Neural crest cell (in vitro differentiated cells): ENCODE data around the gene BLOC1S5. TPM values are rescaled to one million over a fixed set of nuclear protein-coding genes. Genes with fewer than 3 reads are reported as not detected.

ENCODE experiments used
- DNase-seq: peaks from one replicate; pipeline ENCODE4 v3.0.0; 2021; ENCODE audit warnings: low read depth, mixed read lengths, low spot score
- H3K27ac Mint-ChIP-seq: one replicate; pipeline ENCODE4 v1.8.0; 2021; ENCODE audit warnings: mild to moderate bottlenecking, mixed read lengths; ENCODE audit not compliant: unreplicated experiment
- H3K27me3 Mint-ChIP-seq: 2 replicates; pipeline ENCODE4 v1.8.0; 2021; ENCODE audit warnings: low read depth, mild to moderate bottlenecking, mixed read lengths
- H3K36me3 Mint-ChIP-seq: 2 replicates; pipeline ENCODE4 v1.8.0; 2021; ENCODE audit warnings: low read depth, mild to moderate bottlenecking, mixed read lengths
- H3K4me1 Mint-ChIP-seq: 2 replicates; pipeline ENCODE4 v1.8.0; 2021; ENCODE audit warnings: mixed read lengths
- H3K4me3 Mint-ChIP-seq: one replicate; pipeline ENCODE4 v1.8.0; 2021; ENCODE audit warnings: mild to moderate bottlenecking, mixed read lengths
- H3K9me3 Mint-ChIP-seq: 2 replicates; pipeline ENCODE4 v1.8.0; 2021; ENCODE audit warnings: mixed read lengths
- total RNA-seq: library from RNA; stranded (reverse); gene quantifications from 2 replicates; pipeline ENCODE4 v1.2.1, GENCODE V29; 2021
- TF ChIP-seq, protein P1 (sequence below): fragments of 200-600 bp; sonication (generic); conservative IDR thresholded peaks from 2 replicates; pipeline ENCODE4 v1.5.0; 2021; ENCODE audit warnings: antibody characterized with exemption, mild to moderate bottlenecking

The BLOC1S5 gene
- total RNA-seq, 1 donor from 2014 or later: 21.9 TPM

DNA sequence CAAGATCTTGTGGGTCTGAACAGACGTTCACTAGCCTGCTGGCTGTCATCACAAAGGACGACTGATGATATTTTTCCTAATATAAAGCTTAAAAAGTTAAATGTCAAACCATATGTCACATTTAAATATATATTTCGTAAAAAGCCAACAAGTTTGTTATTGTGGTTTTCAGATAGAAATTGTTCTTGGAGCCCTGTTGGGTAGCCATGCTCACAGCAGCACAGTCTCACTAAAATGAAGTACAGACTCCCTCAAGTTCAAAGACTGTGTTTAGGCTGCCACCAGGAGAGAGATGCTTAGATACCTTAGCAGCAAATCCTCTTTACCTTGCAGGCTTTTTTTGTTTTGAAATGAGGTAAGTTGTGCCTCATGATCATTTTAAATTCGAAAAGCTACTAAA, 20.4 kb upstream of the BLOC1S5 start:
- no peaks in the 10 kb centered on the region for H3K4me1 Mint-ChIP-seq
- TF ChIP-seq, protein P1, sequence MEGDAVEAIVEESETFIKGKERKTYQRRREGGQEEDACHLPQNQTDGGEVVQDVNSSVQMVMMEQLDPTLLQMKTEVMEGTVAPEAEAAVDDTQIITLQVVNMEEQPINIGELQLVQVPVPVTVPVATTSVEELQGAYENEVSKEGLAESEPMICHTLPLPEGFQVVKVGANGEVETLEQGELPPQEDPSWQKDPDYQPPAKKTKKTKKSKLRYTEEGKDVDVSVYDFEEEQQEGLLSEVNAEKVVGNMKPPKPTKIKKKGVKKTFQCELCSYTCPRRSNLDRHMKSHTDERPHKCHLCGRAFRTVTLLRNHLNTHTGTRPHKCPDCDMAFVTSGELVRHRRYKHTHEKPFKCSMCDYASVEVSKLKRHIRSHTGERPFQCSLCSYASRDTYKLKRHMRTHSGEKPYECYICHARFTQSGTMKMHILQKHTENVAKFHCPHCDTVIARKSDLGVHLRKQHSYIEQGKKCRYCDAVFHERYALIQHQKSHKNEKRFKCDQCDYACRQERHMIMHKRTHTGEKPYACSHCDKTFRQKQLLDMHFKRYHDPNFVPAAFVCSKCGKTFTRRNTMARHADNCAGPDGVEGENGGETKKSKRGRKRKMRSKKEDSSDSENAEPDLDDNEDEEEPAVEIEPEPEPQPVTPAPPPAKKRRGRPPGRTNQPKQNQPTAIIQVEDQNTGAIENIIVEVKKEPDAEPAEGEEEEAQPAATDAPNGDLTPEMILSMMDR: no peak
- peaks cover 37% of the 10 kb centered on the region for H3K36me3 Mint-ChIP-seq
- peaks cover 8% of the 10 kb centered on the region for H3K9me3 Mint-ChIP-seq
- H3K27ac Mint-ChIP-seq: no peak overlapping the region
- no peaks in the 10 kb centered on the region for H3K27me3 Mint-ChIP-seq
- no peak overlapping the region for H3K4me3 Mint-ChIP-seq
- no peak for DNase-seq

DNA sequence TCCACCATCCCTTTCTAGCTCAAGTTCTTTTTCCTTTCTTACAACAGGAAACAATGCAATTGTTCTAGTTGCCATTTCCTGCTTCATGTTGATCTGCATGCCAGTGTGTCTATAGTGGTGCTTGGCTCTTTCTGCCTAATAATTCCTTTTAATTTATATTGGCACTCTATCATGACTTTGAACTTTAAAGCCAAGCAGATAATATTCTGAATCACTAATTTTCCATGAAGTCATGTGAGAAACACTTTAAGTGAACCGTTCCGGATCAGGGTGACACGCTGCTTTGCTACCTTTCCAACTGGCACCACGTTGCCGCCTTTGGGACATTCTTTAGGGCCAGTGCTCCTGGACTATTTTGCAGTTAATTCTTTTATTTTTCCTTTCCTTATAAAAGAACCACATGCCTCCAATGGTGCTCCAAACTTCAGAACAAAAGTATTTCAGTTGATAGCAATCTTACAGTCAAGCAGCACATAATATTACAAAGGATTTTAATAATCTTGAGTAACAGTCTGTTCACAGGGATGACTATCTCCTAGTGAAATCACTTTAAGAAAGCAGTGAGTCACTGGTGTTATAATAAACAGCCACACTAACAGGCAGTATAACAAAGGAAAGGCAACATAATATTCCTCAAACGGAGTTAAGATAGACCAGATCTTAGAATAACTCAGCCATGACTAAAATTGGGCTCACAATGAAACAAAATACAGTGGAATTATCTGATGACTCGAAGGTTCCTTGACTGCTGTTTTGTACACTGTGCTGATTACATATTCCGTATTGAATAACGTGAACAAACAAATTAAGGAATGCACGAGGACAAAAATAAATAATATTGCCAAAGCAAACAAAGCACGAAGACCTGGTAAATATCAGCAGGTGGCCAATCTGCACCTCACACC, 19.0 kb upstream of the BLOC1S5 start:
- no peak overlapping the region for H3K4me3 Mint-ChIP-seq
- DNase-seq: no peak
- H3K27ac Mint-ChIP-seq: no peak overlapping the region
- no peaks in the 10 kb centered on the region for H3K4me1 Mint-ChIP-seq
- no peaks in the 10 kb centered on the region for H3K27me3 Mint-ChIP-seq
- TF ChIP-seq, protein P1: no peak
- H3K9me3 Mint-ChIP-seq: no peaks in the 10 kb centered on the region
- H3K36me3 Mint-ChIP-seq: peaks cover 26% of the 10 kb centered on the region

DNA sequence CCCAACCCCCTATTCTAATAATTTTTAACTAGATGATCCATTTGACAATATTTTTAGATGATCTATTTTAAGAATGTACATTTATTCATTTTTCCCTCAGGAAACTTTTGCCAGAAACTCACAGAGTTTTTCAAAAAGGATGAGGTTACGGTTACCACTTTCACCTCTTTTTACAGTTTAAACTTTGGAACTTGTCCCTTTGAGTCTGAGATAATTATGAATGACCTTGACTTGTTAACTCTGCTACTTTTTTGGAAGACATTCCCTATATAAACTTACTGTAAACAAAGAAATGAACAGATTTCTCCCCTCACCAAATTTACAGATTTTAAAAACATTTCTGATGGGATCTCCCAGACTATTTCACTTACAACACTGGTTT, 18.4 kb upstream of the BLOC1S5 start:
- Mint-ChIP-seq H3K4me3 (no peak overlapping the region), H3K27ac (no peak overlapping the region), H3K27me3 (no peaks in the 10 kb centered on the region), H3K36me3 (peaks cover 24% of the 10 kb centered on the region), H3K4me1 (no peaks in the 10 kb centered on the region), H3K9me3 (no peaks in the 10 kb centered on the region)
- no peak for DNase-seq
- TF ChIP-seq, protein P1: no peak

DNA sequence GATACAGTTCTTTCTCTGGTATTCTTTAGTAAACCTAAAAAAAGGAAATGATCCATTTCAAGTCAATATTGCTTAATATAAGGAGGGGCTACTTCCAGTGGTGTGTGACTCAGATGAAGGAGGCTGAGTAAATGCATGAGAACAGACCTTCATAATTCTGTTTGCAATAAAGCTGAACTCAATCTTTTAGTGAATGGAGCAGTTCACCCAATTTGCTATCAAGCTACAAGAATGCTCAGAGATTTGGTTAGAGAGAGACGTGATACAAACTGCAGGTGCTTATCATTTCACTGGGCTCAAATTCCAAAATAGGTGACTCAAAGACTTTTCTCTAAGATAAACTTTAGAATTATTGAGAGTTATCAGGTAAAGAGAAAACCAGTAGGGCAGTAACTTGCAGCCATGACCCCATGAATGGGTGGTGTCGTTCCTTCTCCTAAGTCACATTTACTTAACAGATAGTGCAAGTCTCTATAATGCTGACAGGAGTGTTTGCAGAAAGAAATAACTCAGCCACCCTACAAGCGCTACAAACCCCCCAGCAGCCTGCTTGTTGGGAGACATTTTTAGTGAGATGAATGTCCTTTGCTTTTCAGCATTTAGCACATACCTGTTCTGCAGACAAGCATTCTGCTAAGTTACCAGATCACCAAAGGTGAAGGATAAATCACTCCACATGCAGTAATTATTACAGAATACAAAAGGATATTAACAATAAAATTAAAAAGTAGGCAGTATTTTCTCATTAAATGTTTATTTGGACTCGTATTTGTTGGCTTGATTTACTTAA, 16.4 kb upstream of the BLOC1S5 start:
- Mint-ChIP-seq H3K4me1 (no peaks in the 10 kb centered on the region), H3K27ac (no peak overlapping the region), H3K9me3 (no peaks in the 10 kb centered on the region), H3K4me3 (no peak overlapping the region), H3K27me3 (no peaks in the 10 kb centered on the region), H3K36me3 (peaks cover 25% of the 10 kb centered on the region)
- TF ChIP-seq, protein P1: no peak
- DNase-seq: no peak

DNA sequence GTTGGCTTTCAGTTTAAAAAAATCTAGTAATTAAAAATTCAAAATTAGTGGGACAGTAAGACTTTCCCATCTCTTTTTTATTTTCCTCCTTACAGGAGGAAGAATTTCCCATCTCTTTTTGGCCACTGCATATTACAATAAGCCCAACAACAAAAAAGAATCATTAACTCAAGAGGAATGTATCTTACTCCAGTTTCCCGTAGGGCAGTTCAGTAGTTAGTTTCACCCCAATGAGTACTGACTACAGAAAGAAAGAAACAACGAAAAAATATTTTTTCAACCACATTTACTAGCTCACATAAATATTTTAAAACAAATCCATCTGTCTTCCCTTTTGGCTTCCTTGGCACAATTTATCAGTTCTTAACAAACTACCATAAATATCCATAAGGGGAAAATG, 14.9 kb upstream of the BLOC1S5 start:
- Mint-ChIP-seq H3K27ac (no peak overlapping the region), H3K27me3 (no peaks in the 10 kb centered on the region), H3K4me1 (no peaks in the 10 kb centered on the region), H3K4me3 (no peak overlapping the region), H3K36me3 (peaks cover 27% of the 10 kb centered on the region), H3K9me3 (no peaks in the 10 kb centered on the region)
- TF ChIP-seq, protein P1: no peak
- DNase-seq: no peak
